ENCODE data around the gene RBBP8. TPM values are rescaled to one million over a fixed set of nuclear protein-coding genes. Genes with fewer than 3 reads are reported as not detected.
"Not testable (repeated sequence)": the region's sequence is repeated elsewhere in the genome, so short reads cannot be mapped to it uniquely, and the experiment has no call there.

RBBP8 gene
- total RNA-seq (2014; rRNA removed), result 49.6 and 63.9 TPM in 2 replicates
- polyA plus RNA-seq (2012), result 8.3 TPM

- DNase-seq (ENCODE audit: low read depth), result peak; percentile 73
These were observed at the start of gene RBBP8 for GRCh38 chr18:22933206-22933965. Gene RBBP8, plus strand, starts transcription at chr18:22933328. Its CDS starts 3,524 bp downstream, at chr18:22936852.

GRCh38 chr18:22883827-22884226 is 49.3 kb upstream of the RBBP8 start:
- DNase-seq (ENCODE audit: low read depth), result no peak

- DNase-seq (ENCODE audit: low read depth), result not testable (repeated sequence)
These were observed 47.4 kb upstream of the RBBP8 start for GRCh38 chr18:22885694-22886093.

- DNase-seq (ENCODE audit: low read depth), result no peak
These were observed 33.7 kb upstream of the RBBP8 start for GRCh38 chr18:22899421-22899820.

- no peak for DNase-seq (ENCODE audit: low read depth)
These were observed 32.4 kb upstream of the RBBP8 start for GRCh38 chr18:22900558-22901238.

- no peak for DNase-seq (ENCODE audit: low read depth)
These were observed 31.0 kb upstream of the RBBP8 start for GRCh38 chr18:22902093-22902492.

- not testable (repeated sequence) for DNase-seq (ENCODE audit: low read depth)
These were observed 29.9 kb upstream of the RBBP8 start for GRCh38 chr18:22903248-22903647.

GRCh38 chr18:22912149-22912548 is 21.0 kb upstream of the RBBP8 start:
- no peak for DNase-seq (ENCODE audit: low read depth)

- DNase-seq (ENCODE audit: low read depth), result peak; percentile 2
These were observed 20.3 kb upstream of the RBBP8 start for GRCh38 chr18:22912835-22913234.

- DNase-seq (ENCODE audit: low read depth), result no peak
These were observed 19.3 kb upstream of the RBBP8 start for GRCh38 chr18:22913861-22914260.

GRCh38 chr18:22914633-22915032 is 18.5 kb upstream of the RBBP8 start:
- no peak for DNase-seq (ENCODE audit: low read depth)

- no peak for DNase-seq (ENCODE audit: low read depth)
These were observed 17.8 kb upstream of the RBBP8 start for GRCh38 chr18:22915337-22915736.

GRCh38 chr18:22921772-22922171 is 11.4 kb upstream of the RBBP8 start:
- DNase-seq (ENCODE audit: low read depth), result no peak

GRCh38 chr18:22924589-22924988 is 8.5 kb upstream of the RBBP8 start:
- no peak for DNase-seq (ENCODE audit: low read depth)

- DNase-seq (ENCODE audit: low read depth), result no peak
These were observed 6.7 kb upstream of the RBBP8 start for GRCh38 chr18:22926454-22926853.

GRCh38 chr18:22928339-22928738 is 4.8 kb upstream of the RBBP8 start:
- no peak for DNase-seq (ENCODE audit: low read depth)

- DNase-seq (ENCODE audit: low read depth), result peak; percentile 60
These were observed 2.9 kb upstream of the RBBP8 start for GRCh38 chr18:22930089-22930713.

- DNase-seq (ENCODE audit: low read depth), result no peak
These were observed 283 bp upstream of the RBBP8 start for GRCh38 chr18:22932885-22933205.

- DNase-seq (ENCODE audit: low read depth), result no peak
These were observed 867 bp downstream of the RBBP8 start for GRCh38 chr18:22933966-22934423.

- no peak for DNase-seq (ENCODE audit: low read depth)
These were observed 1.7 kb downstream of the RBBP8 start for GRCh38 chr18:22934789-22935188.

- DNase-seq (ENCODE audit: low read depth), result no peak
These were observed 2.3 kb downstream of the RBBP8 start for GRCh38 chr18:22935431-22935830.

GRCh38 chr18:22936515-22936914 is 3.4 kb downstream of the RBBP8 start:
- no peak for DNase-seq (ENCODE audit: low read depth)

GRCh38 chr18:22939649-22940048 is 6.5 kb downstream of the RBBP8 start:
- DNase-seq (ENCODE audit: low read depth), result no peak

Measured in LHCN-M2 (cell line).